Epithelial cell of proximal tubule (primary cell): ENCODE results near the gene MAGED1. TPM values are rescaled to one million over a fixed set of nuclear protein-coding genes. Genes with fewer than 3 reads are reported as not detected.

Experiments
- DNase-seq: peaks from one replicate; pipeline ENCODE4 v3.0.0-alpha.2; 2011; ENCODE audit warnings: low read depth
- H3K4me3 ChIP-seq: 2 replicates; pipeline ENCODE4 v1.5.1; 2011; ENCODE audit warnings: low read depth, mild to moderate bottlenecking, low read length
- total RNA-seq: library from RNA; depleted of rRNA; stranded (reverse); fragments of >200 nt; gene quantifications from 2 replicates; pipeline ENCODE4 v1.2.3, GENCODE V29; 2015
- TF ChIP-seq, protein P1 (sequence below): conservative IDR thresholded peaks from 2 replicates; pipeline ENCODE4 v1.5.1; 2012; ENCODE audit warnings: low read depth, mild to moderate bottlenecking, low read length

The MAGED1 gene, protein sequence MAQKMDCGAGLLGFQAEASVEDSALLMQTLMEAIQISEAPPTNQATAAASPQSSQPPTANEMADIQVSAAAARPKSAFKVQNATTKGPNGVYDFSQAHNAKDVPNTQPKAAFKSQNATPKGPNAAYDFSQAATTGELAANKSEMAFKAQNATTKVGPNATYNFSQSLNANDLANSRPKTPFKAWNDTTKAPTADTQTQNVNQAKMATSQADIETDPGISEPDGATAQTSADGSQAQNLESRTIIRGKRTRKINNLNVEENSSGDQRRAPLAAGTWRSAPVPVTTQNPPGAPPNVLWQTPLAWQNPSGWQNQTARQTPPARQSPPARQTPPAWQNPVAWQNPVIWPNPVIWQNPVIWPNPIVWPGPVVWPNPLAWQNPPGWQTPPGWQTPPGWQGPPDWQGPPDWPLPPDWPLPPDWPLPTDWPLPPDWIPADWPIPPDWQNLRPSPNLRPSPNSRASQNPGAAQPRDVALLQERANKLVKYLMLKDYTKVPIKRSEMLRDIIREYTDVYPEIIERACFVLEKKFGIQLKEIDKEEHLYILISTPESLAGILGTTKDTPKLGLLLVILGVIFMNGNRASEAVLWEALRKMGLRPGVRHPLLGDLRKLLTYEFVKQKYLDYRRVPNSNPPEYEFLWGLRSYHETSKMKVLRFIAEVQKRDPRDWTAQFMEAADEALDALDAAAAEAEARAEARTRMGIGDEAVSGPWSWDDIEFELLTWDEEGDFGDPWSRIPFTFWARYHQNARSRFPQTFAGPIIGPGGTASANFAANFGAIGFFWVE
- 81.2 and 114 TPM in 2 replicates for total RNA-seq

DNA sequence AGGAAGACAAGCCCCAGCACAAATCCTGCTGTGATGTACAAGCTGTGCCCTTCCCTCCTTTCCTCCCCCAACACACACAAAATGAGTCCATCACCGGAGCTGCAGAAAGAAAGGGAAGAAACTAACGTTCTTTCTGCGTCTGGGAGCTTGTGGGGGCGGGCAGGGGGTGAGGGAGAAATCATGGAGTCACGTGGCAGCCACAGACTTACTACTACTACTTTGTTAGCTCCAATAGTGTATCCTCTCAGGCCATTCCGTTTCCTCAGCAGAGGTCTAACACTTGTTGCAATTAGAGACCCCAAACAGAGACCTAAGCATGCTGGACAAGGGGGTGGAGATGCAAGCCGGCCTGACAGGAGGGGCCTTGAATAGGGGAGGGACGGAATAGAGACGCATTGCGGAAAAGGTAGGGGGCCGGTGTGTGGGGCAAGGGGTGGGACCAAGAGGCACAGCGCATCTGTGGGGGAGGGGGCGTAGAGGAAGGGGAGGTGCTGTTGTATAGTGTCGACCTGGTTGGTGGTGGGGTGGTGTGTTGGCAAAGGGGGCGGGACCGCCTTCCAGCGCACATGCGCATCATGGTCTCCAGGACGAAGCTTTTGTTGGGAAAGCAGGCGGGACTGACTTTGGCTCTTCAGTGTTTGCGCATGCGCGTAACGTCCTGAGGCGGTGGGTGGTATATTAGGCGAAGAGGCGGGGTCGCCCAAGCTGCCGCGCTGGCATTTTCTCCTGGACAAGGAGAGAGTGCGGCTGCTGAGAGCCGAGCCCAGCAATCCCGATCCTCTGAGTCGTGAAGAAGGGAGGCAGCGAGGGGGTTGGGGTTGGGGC, at the start of gene MAGED1:
TSS of gene MAGED1 (plus strand) at position 703 of the 825 bp plus-strand sequence. CDS start 682 bp downstream, outside the sequence.
- TF ChIP-seq, protein P1, sequence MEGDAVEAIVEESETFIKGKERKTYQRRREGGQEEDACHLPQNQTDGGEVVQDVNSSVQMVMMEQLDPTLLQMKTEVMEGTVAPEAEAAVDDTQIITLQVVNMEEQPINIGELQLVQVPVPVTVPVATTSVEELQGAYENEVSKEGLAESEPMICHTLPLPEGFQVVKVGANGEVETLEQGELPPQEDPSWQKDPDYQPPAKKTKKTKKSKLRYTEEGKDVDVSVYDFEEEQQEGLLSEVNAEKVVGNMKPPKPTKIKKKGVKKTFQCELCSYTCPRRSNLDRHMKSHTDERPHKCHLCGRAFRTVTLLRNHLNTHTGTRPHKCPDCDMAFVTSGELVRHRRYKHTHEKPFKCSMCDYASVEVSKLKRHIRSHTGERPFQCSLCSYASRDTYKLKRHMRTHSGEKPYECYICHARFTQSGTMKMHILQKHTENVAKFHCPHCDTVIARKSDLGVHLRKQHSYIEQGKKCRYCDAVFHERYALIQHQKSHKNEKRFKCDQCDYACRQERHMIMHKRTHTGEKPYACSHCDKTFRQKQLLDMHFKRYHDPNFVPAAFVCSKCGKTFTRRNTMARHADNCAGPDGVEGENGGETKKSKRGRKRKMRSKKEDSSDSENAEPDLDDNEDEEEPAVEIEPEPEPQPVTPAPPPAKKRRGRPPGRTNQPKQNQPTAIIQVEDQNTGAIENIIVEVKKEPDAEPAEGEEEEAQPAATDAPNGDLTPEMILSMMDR = no peak
- DNase-seq = peak; percentile 30
- H3K4me3 ChIP-seq = peak within 1 kb of the TSS; percentile 73

DNA sequence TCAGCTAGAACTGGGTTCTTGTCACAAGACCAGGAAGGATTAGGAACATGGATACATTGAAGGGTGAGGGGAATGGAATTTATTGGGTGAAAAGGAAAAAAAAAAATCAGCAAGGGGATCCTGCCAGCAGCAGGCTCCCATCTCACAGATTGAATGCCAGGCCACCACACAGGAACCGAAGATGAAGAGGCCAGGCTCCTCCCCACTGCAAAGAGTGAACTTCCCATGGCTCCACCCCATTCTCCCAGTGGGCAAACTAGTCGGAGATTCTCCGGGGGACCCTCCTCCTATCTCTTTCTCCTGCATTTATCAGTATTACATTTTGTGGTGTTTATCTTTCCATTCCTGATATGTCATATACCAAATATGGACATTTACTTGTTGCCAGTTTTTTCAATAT, 46.0 kb upstream of the MAGED1 start:
- no peak for DNase-seq
- TF ChIP-seq, protein P1 = no peak

DNA sequence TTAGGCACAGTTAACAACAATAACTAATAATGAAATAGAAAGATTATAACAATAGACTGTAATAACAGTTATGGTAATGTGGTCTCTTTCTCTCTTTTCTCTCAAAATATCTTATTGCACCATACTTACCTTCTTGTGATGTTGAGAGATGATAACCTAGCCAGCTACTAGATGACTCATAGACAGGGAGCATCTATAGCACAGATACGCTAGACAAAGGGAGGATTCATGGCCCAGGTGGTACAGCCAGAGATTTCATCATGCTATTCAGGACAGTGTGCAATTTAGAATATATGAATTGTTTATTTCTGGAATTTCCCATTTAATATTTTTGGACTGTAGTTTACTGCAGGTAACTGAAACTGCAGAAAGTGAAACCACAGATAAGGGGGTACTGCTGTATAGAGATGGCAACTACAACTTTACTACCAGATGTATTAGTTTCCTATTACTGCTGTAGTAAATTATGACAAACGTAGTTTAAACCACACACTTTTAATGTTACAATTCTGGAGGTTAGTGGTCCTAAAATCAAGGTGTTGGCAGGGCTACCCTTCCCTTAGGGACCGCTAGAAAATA, 41.8 kb upstream of the MAGED1 start:
- H3K4me3 ChIP-seq = no peak overlapping the region
- no peak for DNase-seq
- TF ChIP-seq, protein P1 = no peak

More for the DNA sequence above, 46.0 kb upstream of the MAGED1 start:
- H3K4me3 ChIP-seq = no peak overlapping the region

DNA sequence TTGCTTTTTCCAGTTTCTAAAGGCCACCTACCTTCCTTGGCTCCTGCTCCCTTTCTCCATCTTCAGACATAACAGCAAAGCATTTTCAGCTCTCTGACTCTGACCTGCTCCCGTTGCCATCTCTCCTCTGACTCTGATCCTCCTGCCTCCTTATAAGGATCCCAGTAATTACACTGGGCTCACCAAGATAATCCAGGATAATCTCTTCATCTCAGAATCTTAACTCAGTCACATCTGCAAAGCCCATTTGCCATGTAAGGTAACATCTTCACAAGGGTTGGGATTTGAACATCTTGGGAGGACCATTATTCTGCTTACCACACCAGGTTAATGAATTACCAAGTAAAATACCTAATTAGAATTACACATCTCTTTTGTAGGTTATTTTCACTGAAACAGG, 41.3 kb upstream of the MAGED1 start:
- no peak overlapping the region for H3K4me3 ChIP-seq
- no peak for DNase-seq
- TF ChIP-seq, protein P1 = no peak

DNA sequence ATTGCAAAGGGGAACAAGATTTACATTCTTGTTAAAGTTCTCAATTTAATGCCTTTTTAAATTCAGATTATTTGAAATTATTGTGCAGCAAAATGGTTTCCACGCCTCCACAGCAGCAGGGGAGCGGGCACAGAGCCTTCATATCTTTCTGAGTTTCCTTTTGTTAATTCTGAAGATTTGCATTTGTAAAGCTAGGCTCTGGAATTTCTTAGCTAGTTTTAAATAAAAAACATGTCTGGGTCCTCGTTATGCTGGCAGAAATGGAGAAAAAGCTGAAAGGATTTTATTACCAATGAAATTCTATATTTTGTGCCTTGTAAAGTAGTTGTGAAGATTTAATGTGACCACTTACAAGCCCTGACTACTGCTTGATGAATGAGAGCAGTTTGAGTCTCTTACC, 40.8 kb upstream of the MAGED1 start:
- no peak overlapping the region for H3K4me3 ChIP-seq
- TF ChIP-seq, protein P1 = no peak
- DNase-seq = no peak

DNA sequence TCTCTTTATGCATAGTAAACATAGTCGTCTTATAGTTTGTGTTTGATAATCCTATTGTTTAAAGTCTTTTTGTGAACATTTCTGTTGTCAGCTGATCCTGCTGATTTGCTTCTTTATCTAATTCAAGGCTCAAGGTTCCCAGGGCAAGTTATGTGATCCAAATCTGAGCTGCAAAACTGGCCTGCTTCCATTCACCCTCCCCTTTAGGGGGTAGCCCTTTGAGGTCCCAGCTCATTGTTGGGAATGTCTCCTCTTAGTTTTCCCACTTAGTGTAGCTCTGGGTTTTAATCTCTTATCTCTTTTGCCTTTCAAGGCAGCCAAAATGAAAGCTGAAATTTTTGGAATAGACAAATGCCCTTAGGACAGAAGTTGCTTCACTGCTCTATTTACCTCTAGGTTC, 40.2 kb upstream of the MAGED1 start:
- no peak overlapping the region for H3K4me3 ChIP-seq
- no peak for DNase-seq
- TF ChIP-seq, protein P1 = no peak
